Measurements from ENCODE around the gene HLA-DPB1. TPM values are rescaled to one million over a fixed set of nuclear protein-coding genes. Genes with fewer than 3 reads are reported as not detected.
"Not testable (repeated sequence)": the region's sequence is repeated elsewhere in the genome, so short reads cannot be mapped to it uniquely, and the experiment has no call there.

The HLA-DPB1 gene
- 38.4 TPM for total RNA-seq
- long read RNA-seq, transcript HLA-DPB1-211 (6 exons, 1,560 nt) = major isoform, 14 of 17 reads
- long read RNA-seq, partial matches to known transcripts = 1 of 17 reads
- long read RNA-seq, other reads (novel, unspliced or antisense) = 2 of 17 reads

GRCh38 chr6:33075568-33076405 is at the start of gene HLA-DPB1:
HLA-DPB1 (plus strand) TSS chr6:33075990; CDS start chr6:33076042, 52 bp downstream.
- ATAC-seq (peak; percentile 58), DNase-seq (ENCODE audit: missing footprints) (no peak)
- intact Hi-C loops (cut with DNase I) = no loop called here

GRCh38 chr6:33028220-33028849 is 47.5 kb upstream of the HLA-DPB1 start:
- no peak for DNase-seq (ENCODE audit: missing footprints)
- intact Hi-C loops (cut with DNase I) = no loop called here
- ATAC-seq = no peak

GRCh38 chr6:33029328-33030184 is 46.2 kb upstream of the HLA-DPB1 start:
- intact Hi-C loops (cut with DNase I) = no loop called here
- ATAC-seq (peak; percentile 89), DNase-seq (ENCODE audit: missing footprints) (no peak)

DNA sequence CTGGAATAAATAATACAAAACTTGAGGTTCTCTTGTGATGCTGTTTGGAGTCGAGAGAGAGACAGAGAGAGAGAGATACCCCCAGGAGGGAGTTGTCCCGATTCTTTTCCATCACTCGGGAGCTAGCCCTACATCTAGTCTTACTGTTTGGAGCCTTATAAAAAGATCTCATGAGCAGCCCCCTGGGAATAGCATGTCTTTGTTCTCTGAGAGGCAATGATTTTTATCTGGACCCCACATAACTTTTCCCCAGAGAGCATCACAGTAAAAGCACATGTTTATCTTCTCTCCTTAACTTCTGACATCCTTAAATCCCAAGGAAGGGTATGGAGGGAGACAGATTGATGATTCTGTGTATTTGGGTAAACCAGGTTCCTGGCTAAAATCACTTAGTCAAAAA is 45.5 kb upstream of the HLA-DPB1 start:
- no peak for ATAC-seq
- intact Hi-C loops (cut with DNase I) = no loop called here
- DNase-seq (ENCODE audit: missing footprints) = no peak

GRCh38 chr6:33034554-33034953 is 41.2 kb upstream of the HLA-DPB1 start:
- no peak for ATAC-seq
- intact Hi-C loops (cut with DNase I) = no loop called here
- DNase-seq (ENCODE audit: missing footprints) = no peak

GRCh38 chr6:33036535-33036934 is 39.3 kb upstream of the HLA-DPB1 start:
- DNase-seq (ENCODE audit: missing footprints) (no peak), ATAC-seq (no peak)
- intact Hi-C loops (cut with DNase I) = no loop called here

DNA sequence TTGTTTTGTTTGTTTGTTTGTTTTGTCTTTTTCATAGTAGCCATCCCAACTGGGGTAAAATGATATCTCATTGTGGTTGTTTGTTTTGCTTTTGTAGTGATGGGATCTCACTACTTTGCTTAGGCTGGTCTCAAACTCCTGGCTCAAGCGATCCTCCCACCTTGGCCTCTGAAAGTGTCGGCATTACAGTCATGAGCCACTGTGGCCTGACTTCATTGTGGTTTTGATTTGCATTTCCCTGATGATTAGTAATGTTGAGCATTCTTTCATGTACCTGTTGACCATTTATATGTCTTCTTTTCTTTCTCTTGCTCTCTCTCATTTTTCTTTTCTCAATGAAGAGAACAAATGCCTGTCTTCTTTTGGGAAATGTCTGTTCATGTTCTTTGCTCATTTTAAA is 35.6 kb upstream of the HLA-DPB1 start:
- ATAC-seq = no peak
- DNase-seq (ENCODE audit: missing footprints) = no peak
- intact Hi-C loops (cut with DNase I) = no loop called here

DNA sequence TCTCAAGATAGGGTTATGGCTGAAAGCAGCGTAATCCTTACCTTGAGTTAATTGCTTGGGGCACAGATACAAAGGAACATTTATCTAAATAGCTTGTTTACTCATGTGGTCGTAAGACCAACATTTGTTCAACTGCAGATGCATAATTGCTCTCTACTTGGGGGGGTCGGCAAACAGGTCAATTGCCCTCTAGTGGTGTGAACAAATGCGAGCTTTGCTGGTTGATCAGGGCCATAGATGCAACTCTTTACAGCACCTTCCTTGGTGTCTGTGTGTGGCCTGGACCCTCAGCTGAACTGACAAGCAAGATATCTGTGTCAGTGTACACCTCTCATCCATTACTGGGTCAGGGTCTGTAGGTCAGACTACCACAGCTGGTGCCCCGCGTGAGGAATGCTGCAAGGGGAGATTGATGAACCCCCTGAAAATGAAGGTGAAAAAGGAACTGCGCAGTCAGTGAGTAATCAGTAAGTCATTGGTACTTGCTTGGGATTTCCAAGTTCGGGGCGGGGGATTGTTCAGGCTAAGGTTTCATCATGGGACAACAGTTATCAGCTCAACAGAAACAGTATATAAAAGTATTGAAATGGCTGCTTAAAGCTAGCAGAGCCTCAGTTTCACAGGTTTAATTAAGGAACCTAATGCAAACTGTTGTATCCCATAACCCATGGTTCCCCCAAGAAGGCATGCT is 26.3 kb upstream of the HLA-DPB1 start:
- intact Hi-C loops (cut with DNase I) = no loop called here
- ATAC-seq (no peak), DNase-seq (ENCODE audit: missing footprints) (no peak)

- DNase-seq (ENCODE audit: missing footprints) (no peak), ATAC-seq (no peak)
- intact Hi-C loops (cut with DNase I) = no loop called here
Observed at GRCh38 chr6:33050014-33050810, 25.6 kb upstream of the HLA-DPB1 start.

- no peak for ATAC-seq
- no peak for DNase-seq (ENCODE audit: missing footprints)
- intact Hi-C loops (cut with DNase I) = no loop called here
Observed at GRCh38 chr6:33052627-33053026, 23.2 kb upstream of the HLA-DPB1 start.

DNA sequence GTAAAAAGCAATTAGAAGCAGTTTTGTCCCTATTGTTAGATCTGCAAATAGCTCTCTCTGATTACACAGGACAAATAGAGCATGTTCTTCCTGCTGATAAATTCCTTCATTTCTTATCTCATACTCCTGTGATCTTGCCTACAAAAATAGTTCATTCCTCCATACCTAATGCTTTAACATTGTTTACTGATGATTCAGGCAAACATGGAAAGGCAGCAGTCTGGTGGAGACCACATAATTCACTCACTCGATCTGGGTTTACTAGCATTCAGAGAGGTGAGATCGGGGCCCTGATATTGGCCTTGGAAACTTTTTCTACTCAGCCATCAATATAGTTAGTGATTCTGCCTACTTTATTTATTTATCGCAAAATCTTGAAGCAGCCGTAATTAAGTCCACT is 22.6 kb upstream of the HLA-DPB1 start:
- no peak for ATAC-seq
- intact Hi-C loops (cut with DNase I) = no loop called here
- DNase-seq (ENCODE audit: missing footprints) = no peak

DNA sequence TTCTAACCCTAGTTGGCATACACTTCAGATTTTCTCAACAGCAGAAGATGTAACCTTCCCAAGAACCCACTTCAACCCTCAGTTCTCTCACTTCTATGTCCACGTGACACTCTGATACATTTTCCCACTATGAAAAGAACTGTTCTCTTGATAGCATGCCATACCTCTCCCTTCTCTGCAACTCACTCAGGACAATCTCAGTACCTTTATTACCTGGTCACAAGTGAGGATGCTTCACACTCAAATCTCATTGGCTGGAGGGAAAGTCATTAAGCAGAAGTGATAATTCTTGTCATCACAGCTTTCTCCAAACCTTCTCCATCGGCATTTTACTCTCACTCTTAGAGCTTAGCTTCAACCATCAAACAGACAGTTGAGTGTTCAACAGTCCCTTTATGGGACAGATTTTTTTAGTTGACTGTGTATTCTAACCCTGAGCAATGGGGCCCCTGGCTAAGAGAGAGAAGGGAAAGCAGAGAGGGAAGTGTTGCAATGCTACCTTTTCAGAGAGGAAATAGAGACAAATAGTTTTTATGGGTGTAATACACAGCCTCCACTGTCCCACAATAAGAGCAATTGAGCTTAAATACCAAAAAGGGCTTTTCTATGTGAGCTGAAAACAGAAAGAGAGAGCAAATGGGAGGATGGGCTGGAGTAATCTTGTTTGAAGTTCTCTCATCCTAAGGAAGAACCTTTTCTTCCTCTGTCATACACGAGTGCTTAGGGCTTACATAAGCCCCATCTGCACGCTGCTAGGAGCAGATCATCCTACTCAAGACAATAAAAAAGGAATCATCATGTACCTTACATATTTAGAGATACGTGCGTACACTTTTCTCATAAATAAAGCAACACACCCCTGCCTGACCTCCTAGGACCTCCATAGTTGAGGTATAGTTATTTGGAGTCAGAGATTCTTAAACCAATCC is 18.3 kb upstream of the HLA-DPB1 start:
- ATAC-seq (no peak), DNase-seq (ENCODE audit: missing footprints) (no peak)
- intact Hi-C loops (cut with DNase I) = no loop called here

GRCh38 chr6:33061987-33062386 is 13.8 kb upstream of the HLA-DPB1 start:
- DNase-seq (ENCODE audit: missing footprints) (no peak), ATAC-seq (no peak)
- intact Hi-C loops (cut with DNase I) = no loop called here

DNA sequence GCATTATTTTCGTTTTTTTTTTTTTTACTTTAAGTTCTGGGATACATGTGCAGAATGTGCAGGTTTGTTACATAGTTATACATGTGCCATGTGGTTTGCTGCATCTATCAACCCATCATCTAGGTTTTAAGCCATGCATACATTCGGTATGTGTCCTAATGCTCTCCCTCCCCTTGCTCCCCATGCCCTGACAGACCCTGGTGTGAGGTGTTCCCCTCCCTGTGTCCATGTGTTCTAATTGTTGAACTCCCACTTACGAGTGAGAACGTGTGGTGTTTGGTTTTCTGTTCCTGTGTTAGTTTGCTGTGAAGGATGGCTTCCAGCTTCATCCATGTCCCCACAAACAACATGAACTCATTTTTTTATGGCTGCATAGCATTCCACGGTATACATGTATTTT is 12.4 kb upstream of the HLA-DPB1 start:
- DNase-seq (ENCODE audit: missing footprints); intact Hi-C loops (cut with DNase I); ATAC-seq: not testable (repeated sequence)

- ATAC-seq (no peak), DNase-seq (ENCODE audit: missing footprints) (no peak)
- intact Hi-C loops (cut with DNase I) = no loop called here
Observed at GRCh38 chr6:33064723-33065122, 11.1 kb upstream of the HLA-DPB1 start.

DNA sequence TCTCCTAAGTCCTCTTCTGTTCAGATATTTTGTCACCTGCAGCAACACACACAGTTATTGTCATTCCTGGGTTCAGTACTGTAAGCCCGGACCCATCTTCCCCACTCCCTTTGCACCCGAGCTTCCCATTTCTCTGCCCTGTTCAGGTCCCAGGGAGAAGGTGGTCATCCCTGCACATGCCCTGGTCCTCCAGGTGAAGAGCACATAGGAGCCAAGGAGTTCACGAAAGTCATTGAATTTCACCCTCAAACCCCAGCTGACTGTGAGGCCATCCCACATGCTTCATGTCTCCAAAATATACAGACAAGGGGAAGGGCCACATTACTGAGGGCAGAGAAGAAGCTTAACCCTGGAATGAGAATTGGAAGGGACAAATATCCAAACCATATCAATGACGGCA is 10.5 kb upstream of the HLA-DPB1 start:
- no peak for DNase-seq (ENCODE audit: missing footprints)
- ATAC-seq = no peak
- intact Hi-C loops (cut with DNase I) = no loop called here

DNA sequence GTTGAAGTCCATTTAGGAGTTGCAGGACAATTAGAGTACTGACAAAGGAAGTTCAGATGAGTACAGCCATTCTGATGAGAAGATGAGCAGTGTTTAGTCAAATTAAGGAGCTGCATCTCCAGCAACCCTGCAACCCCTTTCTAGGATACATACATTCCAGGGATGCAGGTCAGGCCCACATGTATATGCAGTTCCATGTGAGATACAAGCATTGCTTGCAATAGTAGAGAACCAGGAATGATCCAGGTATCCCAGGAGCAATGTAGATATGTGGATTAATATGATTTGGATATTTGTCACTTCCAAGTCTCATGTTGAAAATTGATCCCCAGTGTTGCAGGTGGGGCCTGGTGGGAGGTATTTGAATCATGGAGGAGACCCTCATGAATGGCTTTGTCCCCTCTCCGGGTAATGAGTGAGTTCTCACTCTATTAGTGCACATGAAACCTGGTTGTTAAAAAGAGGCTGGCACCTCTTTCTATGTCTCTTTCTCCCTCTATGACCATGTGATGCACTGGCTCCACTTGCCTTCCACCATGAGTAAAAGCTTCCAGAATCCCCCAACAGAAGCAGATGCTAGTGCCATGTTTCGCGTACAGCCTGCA is 8.8 kb upstream of the HLA-DPB1 start:
- intact Hi-C loops (cut with DNase I) = no loop called here

More for the DNA sequence above, 8.8 kb upstream of the HLA-DPB1 start:
- DNase-seq (ENCODE audit: missing footprints) (no peak), ATAC-seq (no peak)
